HCT116 (cell line): ENCODE measurements around the gene PRKAG2. TPM values are rescaled to one million over a fixed set of nuclear protein-coding genes. Genes with fewer than 3 reads are reported as not detected.

Source experiments
- ATAC-seq: fragments of 200-7000 bp; cut with Tn5 transposase; 2 replicates; pipeline ENCODE4 v1.9.1; 2020; ENCODE audit warnings: mild to moderate bottlenecking, moderate library complexity
- BruUV-seq: library from RNA; stranded (reverse); fragments of 400-500 nt; replicated peaks from 2 replicates; lab custom pipeline; 2021; lab: Mats Ljungman, UMichigan
- CTCF ChIA-PET: fragments of 300-600 bp; sonication (Branson Sonifier 250); formaldehyde crosslinking; loops from one replicate; lab custom pipeline; 2021; ENCODE audit warnings: antibody characterized with exemption; lab: Charles Lee
- POLR2A ChIA-PET: fragments of 300-600, 350-600 bp; sonication (Branson Sonifier 250); formaldehyde crosslinking; loops from one replicate; lab custom pipeline; 2021; ENCODE audit warnings: antibody characterized with exemption; lab: Charles Lee
- RAD21 ChIA-PET, 2 experiments: fragments of 300-600 bp; sonication (Branson Sonifier 250); formaldehyde crosslinking; loops; one replicate each; lab custom pipeline; 2023; ENCODE audit warnings: low total read pairs in 2 of 2; ENCODE audit not compliant: uncharacterized antibody in 2 of 2, unreplicated experiment in 2 of 2, low non-redundant PET in 1 of 2; lab: Charles Lee
- DNase-seq: peaks from one replicate; pipeline ENCODE4 v3.0.0-alpha.2; 2010; ENCODE audit warnings: low read depth, low spot score
- H2AFZ ChIP-seq: fragments of 200-600 bp; shearing (Covaris generic), sonication (generic); 2 replicates; pipeline ENCODE4 v1.6.1; 2017; ENCODE audit warnings: low read depth, mixed run types, mixed read lengths, antibody characterized with exemption, low read length; ENCODE audit not compliant: poor library complexity, severe bottlenecking
- H3K27ac ChIP-seq: 2 replicates; pipeline ENCODE4 v1.5.1; 2012; ENCODE audit warnings: low read depth, low read length
- H3K27me3 ChIP-seq: fragments of 200-600 bp; sonication (generic); 2 replicates; pipeline ENCODE4 v1.6.1; 2016; ENCODE audit warnings: mixed run types, low read length, mixed read lengths; ENCODE audit not compliant: insufficient read depth
- H3K36me3 ChIP-seq, 2 experiments: fragments of 200-500 bp in 1 of 2; fragments of 200-600 bp in 1 of 2; sonication (Bioruptor generic) in 1 of 2; sonication (generic) in 1 of 2; 2 replicates each; pipeline versions ENCODE4 v1.5.1 to v1.6.1; 2014 to 2016; ENCODE audit warnings: low read length in 2 of 2, inconsistent platforms in 1 of 2, mixed read lengths in 1 of 2, mixed run types in 1 of 2; ENCODE audit not compliant: insufficient read depth in 2 of 2, control insufficient read depth in 1 of 2
- H3K4me1 ChIP-seq, 2 experiments: fragments of 200-600 bp in 1 of 2; sonication (generic) in 1 of 2; 2 replicates each; pipeline versions ENCODE4 v1.5.1 to v1.6.1; 2012 to 2017; ENCODE audit warnings: low read length in 2 of 2, inconsistent platforms in 1 of 2, mild to moderate bottlenecking in 1 of 2, mixed read lengths in 1 of 2, mixed run types in 1 of 2, moderate library complexity in 1 of 2; ENCODE audit not compliant: insufficient read depth in 2 of 2, control insufficient read depth in 1 of 2
- H3K4me2 ChIP-seq: fragments of 200-600 bp; sonication (generic); 2 replicates; pipeline ENCODE4 v1.6.1; 2017; ENCODE audit warnings: mixed run types, low read length, mixed read lengths
- H3K4me3 ChIP-seq, 2 experiments: fragments of 200-600 bp in 1 of 2; sonication (generic) in 1 of 2; replicated peaks in 1 of 2; 2 replicates each; pipeline ENCODE4 v1.5.1; 2011 to 2016; ENCODE audit warnings: low read length in 2 of 2, control low read depth in 1 of 2, low read depth in 1 of 2, mild to moderate bottlenecking in 1 of 2, mixed read lengths in 1 of 2, mixed run types in 1 of 2
- H3K79me2 ChIP-seq: fragments of 200-600 bp; sonication (generic); 2 replicates; pipeline ENCODE4 v1.6.1; 2017; ENCODE audit warnings: mild to moderate bottlenecking, mixed run types, low read length, moderate library complexity, mixed read lengths; ENCODE audit not compliant: insufficient read depth
- H3K9ac ChIP-seq: fragments of 200-600 bp; sonication (generic); 2 replicates; pipeline ENCODE4 v1.6.1; 2016; ENCODE audit warnings: low read length, mixed read lengths
- H3K9me2 ChIP-seq: fragments of 200-600 bp; sonication (generic), shearing (Covaris generic); 2 replicates; pipeline ENCODE4 v1.6.1; 2017; ENCODE audit warnings: mixed run types, mild to moderate bottlenecking, moderate library complexity; ENCODE audit not compliant: insufficient read depth
- H3K9me3 ChIP-seq, 2 experiments: fragments of 200-500 bp in 1 of 2; fragments of 200-600 bp in 1 of 2; sonication (Bioruptor generic) in 1 of 2; sonication (generic) in 1 of 2; 2 replicates each; pipeline ENCODE4 v1.6.1; 2014 to 2017; ENCODE audit warnings: low read length in 2 of 2, mixed read lengths in 2 of 2, inconsistent platforms in 1 of 2, low read depth in 1 of 2, mild to moderate bottlenecking in 1 of 2, mixed run types in 1 of 2, moderate library complexity in 1 of 2; ENCODE audit not compliant: control insufficient read depth in 1 of 2, insufficient read depth in 1 of 2
- H4K20me1 ChIP-seq: fragments of 200-600 bp; sonication (generic), shearing (Covaris generic); 2 replicates; pipeline ENCODE4 v1.6.1; 2017; ENCODE audit warnings: mixed run types, mild to moderate bottlenecking, moderate library complexity; ENCODE audit not compliant: insufficient read depth
- EGR1 ChIP-seq: IDR thresholded peaks from 2 replicates; pipeline ENCODE4 v1.6.1; 2012; ENCODE audit warnings: low read depth
- ELF1 ChIP-seq: IDR thresholded peaks from 2 replicates; pipeline ENCODE4 v1.6.1; 2012; ENCODE audit warnings: low read depth, borderline replicate concordance
- EZH2phosphoT487 ChIP-seq: fragments of 200-600 bp; IDR thresholded peaks from 2 replicates; pipeline ENCODE4 v1.6.1; 2018; ENCODE audit warnings: antibody characterized with exemption, borderline replicate concordance
- POLR2A ChIP-seq: IDR thresholded peaks from 2 replicates; pipeline ENCODE4 v1.7.0; 2011; ENCODE audit warnings: borderline replicate concordance; ENCODE audit not compliant: insufficient read depth, insufficient read length; ENCODE audit errors: extremely low read depth
- RAD21 ChIP-seq: IDR thresholded peaks from 2 replicates; pipeline ENCODE4 v1.6.1; 2012; ENCODE audit warnings: low read depth, mild to moderate bottlenecking
- REST ChIP-seq: IDR thresholded peaks from 2 replicates; pipeline ENCODE4 v1.6.1; 2012; ENCODE audit warnings: low read depth
- SIN3A ChIP-seq: IDR thresholded peaks from 2 replicates; pipeline ENCODE4 v1.6.1; 2012; ENCODE audit warnings: low read depth
- SP1 ChIP-seq: IDR thresholded peaks from 2 replicates; pipeline ENCODE4 v1.6.1; 2012; ENCODE audit warnings: low read depth
- SRF ChIP-seq: IDR thresholded peaks from 2 replicates; pipeline ENCODE4 v1.6.1; 2012; ENCODE audit warnings: low read depth
- TCF7L2 ChIP-seq: IDR thresholded peaks from 2 replicates; pipeline ENCODE4 v1.7.0; 2011; ENCODE audit warnings: borderline replicate concordance, inconsistent platforms; ENCODE audit not compliant: insufficient read depth, insufficient read length; ENCODE audit errors: extremely low read depth
- ZBTB33 ChIP-seq: IDR thresholded peaks from 2 replicates; pipeline ENCODE4 v1.6.1; 2011; ENCODE audit warnings: mild to moderate bottlenecking, low read length, moderate library complexity; ENCODE audit not compliant: insufficient replicate concordance; ENCODE audit errors: extremely low read depth
- ZFX ChIP-seq: fragments of 450-650 bp; IDR thresholded peaks from 2 replicates; pipeline ENCODE4 v1.6.1; 2017
- ZNF274 ChIP-seq: fragments of 200-500 bp; sonication (Bioruptor generic); IDR thresholded peaks from 2 replicates; pipeline ENCODE4 v1.6.1; 2014; ENCODE audit warnings: mild to moderate bottlenecking, low read depth, low read length, inconsistent platforms
- intact Hi-C: fragments of 100-400 bp; cut with micrococcal nuclease; formaldehyde crosslinking; loops from 2 replicates; pipeline ENCODE4 v1.10.0; 2022
- total RNA-seq: library from RNA; stranded (reverse); gene quantifications from one replicate; pipeline ENCODE4 v1.2.1, GENCODE V29; 2021; ENCODE audit not compliant: unreplicated experiment

PRKAG2 gene
- total RNA-seq, 1 experiment from 2014 or later: 23.6 TPM

GRCh38 chr7:151871904-151872303 lies 5.0 kb downstream of the PRKAG2 start:
- ATAC-seq (no peak), DNase-seq (no peak)
- Histone ChIP-seq H3K27me3 (no peaks in the 10 kb centered on the region), H3K79me2 (no peaks in the 10 kb centered on the region), H4K20me1 (no peaks in the 10 kb centered on the region), H3K4me3 (no peak overlapping the region), H3K9me2 (no peaks in the 10 kb centered on the region), H3K9ac (no peak overlapping the region), H2AFZ (no peak overlapping the region), H3K4me1 (peaks cover 6 to 21% of the 10 kb centered on the region in 2 experiments; a peak in 3 of 4 replicates), H3K9me3 (no peaks in the 10 kb centered on the region), H3K4me2 (no peak overlapping the region), H3K27ac (no peak overlapping the region), H3K36me3 (no peaks in the 10 kb centered on the region)
- RAD21 ChIA-PET: no interaction called here
- CTCF ChIA-PET: no interaction called here
- TF ChIP-seq ELF1 (no peak), RAD21 (peak; percentile 60; the same call in 1 of the 2 replicates)
- POLR2A ChIA-PET: no interaction called here
- BruUV-seq: no TSS peak
- intact Hi-C loops: no loop called here

GRCh38 chr7:151871189-151871735 lies 5.7 kb downstream of the PRKAG2 start:
- no peak overlapping the region for H2AFZ ChIP-seq
- RAD21 ChIA-PET: no interaction called here
- CTCF ChIA-PET: no interaction called here
- H3K36me3 ChIP-seq: no peaks in the 10 kb centered on the region
- no peaks in the 10 kb centered on the region for H3K9me3 ChIP-seq
- peaks cover 6 to 14% of the 10 kb centered on the region in 2 experiments; a peak in 3 of 4 replicates for H3K4me1 ChIP-seq
- ATAC-seq: no peak
- no peaks in the 10 kb centered on the region for H4K20me1 ChIP-seq
- H3K27ac ChIP-seq: no peak overlapping the region
- no peaks in the 10 kb centered on the region for H3K27me3 ChIP-seq
- BruUV-seq: no TSS peak
- intact Hi-C loops: no loop called here
- no peak overlapping the region for H3K9ac ChIP-seq
- POLR2A ChIA-PET: no interaction called here
- H3K79me2 ChIP-seq: no peaks in the 10 kb centered on the region
- DNase-seq: no peak
- no peaks in the 10 kb centered on the region for H3K9me2 ChIP-seq
- no peak overlapping the region for H3K4me3 ChIP-seq
- no peak overlapping the region for H3K4me2 ChIP-seq
- TF ChIP-seq ELF1 (no peak), EGR1 (no peak), SIN3A (no peak), EZH2phosphoT487 (no peak), SP1 (no peak), ZNF274 (no peak), POLR2A (no peak), ZBTB33 (no peak), TCF7L2 (no peak), REST (no peak), RAD21 (no peak), ZFX (no peak), SRF (no peak)
